ENCODE measurements around the gene SLC47A2. TPM values are rescaled to one million over a fixed set of nuclear protein-coding genes. Genes with fewer than 3 reads are reported as not detected.

Gene SLC47A2
- total RNA-seq, 2 donors from 2014 or later = not detected

GRCh38 chr17:19744922-19745757 is 28.8 kb upstream of the SLC47A2 start:
- TF ChIP-seq CTCF (IDR thresholded peaks at IDR 0.05) = peak; percentile 95
- DNase-seq (ENCODE audit: low spot score) (peak; percentile 73), ATAC-seq (ENCODE audit: insufficient number of reproducible peaks, low FRiP score, low read depth) (peak; percentile 39)
- Histone ChIP-seq H3K36me3 (no peaks in the 10 kb centered on the region), H3K4me3 (peak overlapping the region; percentile 73), H3K27ac (no peak overlapping the region), H3K4me1 (ENCODE audit: control insufficient read depth in 1 of 2, low read depth in 2 of 2) (peaks cover 0 to 20% of the 10 kb centered on the region in 2 donors), H3K27me3 (replicated peaks; ENCODE audit: insufficient read depth) (no peaks in the 10 kb centered on the region), H3K9me3 (no peaks in the 10 kb centered on the region)

- DNase-seq (ENCODE audit: low spot score) = no peak
- no peak for TF ChIP-seq CTCF (IDR thresholded peaks at IDR 0.05)
- Histone ChIP-seq H3K36me3 (no peaks in the 10 kb centered on the region), H3K4me1 (ENCODE audit: control insufficient read depth in 1 of 2, low read depth in 2 of 2) (peaks cover 0 to 20% of the 10 kb centered on the region in 2 donors), H3K4me3 (peak overlapping the region; percentile 73), H3K9me3 (no peaks in the 10 kb centered on the region), H3K27me3 (replicated peaks; ENCODE audit: insufficient read depth) (no peaks in the 10 kb centered on the region), H3K27ac (no peak overlapping the region)
- ATAC-seq (ENCODE audit: insufficient number of reproducible peaks, low FRiP score, low read depth) = no peak
These were observed 28.1 kb upstream of the SLC47A2 start for GRCh38 chr17:19744492-19744891.

GRCh38 chr17:19743101-19744100 is 27.0 kb upstream of the SLC47A2 start:
- no peak for TF ChIP-seq CTCF (IDR thresholded peaks at IDR 0.05)
- ATAC-seq (ENCODE audit: insufficient number of reproducible peaks, low FRiP score, low read depth) (no peak), DNase-seq (ENCODE audit: low spot score) (no peak)
- Histone ChIP-seq H3K27ac (no peak overlapping the region), H3K4me1 (ENCODE audit: control insufficient read depth in 1 of 2, low read depth in 2 of 2) (peaks cover 0 to 14% of the 10 kb centered on the region in 2 donors), H3K4me3 (no peak overlapping the region), H3K9me3 (no peaks in the 10 kb centered on the region), H3K36me3 (no peaks in the 10 kb centered on the region), H3K27me3 (replicated peaks; ENCODE audit: insufficient read depth) (no peaks in the 10 kb centered on the region)

GRCh38 chr17:19742495-19742894 is 26.1 kb upstream of the SLC47A2 start:
- DNase-seq (ENCODE audit: low spot score) (no peak), ATAC-seq (ENCODE audit: insufficient number of reproducible peaks, low FRiP score, low read depth) (no peak)
- H3K27ac ChIP-seq = no peak overlapping the region

More at GRCh38 chr17:19742495-19742894, 26.1 kb upstream of the SLC47A2 start:
- Histone ChIP-seq H3K27me3 (replicated peaks; ENCODE audit: insufficient read depth) (no peaks in the 10 kb centered on the region), H3K9me3 (no peaks in the 10 kb centered on the region), H3K36me3 (no peaks in the 10 kb centered on the region), H3K4me3 (no peak overlapping the region), H3K4me1 (ENCODE audit: control insufficient read depth in 1 of 2, low read depth in 2 of 2) (peaks cover 0 to 7% of the 10 kb centered on the region in 2 donors)
- no peak for TF ChIP-seq CTCF (IDR thresholded peaks at IDR 0.05)

Data from thoracic aorta (tissue), 2 donors.